Measurements from ENCODE around the gene MUC2. TPM values are rescaled to one million over a fixed set of nuclear protein-coding genes. Genes with fewer than 3 reads are reported as not detected.

The MUC2 gene
- total and polyA plus RNA-seq, 10 of the 15 experiments (the other 5 are each of a cell fraction or from before 2014, with no cell fraction given), result 0.23 TPM; not detected in 9

DNA sequence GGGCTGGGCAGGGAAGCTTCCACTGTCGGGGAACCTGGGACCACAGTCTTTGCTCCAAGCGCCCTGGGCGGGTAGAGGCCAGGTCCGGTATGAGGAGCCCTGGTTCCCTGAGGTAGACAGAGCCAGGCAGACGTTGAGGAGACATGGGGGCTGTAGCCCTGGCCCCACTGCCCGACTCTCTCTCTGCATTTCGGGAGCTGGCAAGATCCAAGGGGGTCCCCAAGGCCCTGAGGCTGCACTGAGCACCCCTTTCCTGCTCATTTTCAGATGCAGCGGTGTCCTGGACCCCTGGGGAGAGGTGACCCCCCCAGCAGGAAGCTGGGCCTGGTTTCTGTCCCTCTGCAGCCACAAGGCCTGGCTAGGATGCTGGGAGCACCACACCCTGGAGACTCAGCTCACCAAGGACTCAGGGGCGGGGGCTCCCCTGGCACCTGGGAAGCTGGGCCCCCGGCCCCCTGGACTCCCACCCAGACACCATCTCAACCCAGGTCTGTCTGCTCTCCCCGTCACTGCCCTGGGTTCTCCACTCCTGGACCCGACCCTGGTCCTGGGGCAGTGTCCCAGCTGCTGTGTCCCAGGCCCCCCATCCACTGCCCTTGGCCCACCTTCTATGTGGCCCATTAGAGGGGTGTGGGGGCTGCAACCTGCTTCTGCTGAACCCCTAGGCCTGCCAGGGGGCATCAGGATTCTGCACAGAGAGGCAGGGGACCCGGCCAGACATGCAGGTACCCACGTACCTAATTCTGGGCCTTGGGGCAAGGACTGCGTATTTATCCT lies 23.1 kb upstream of the MUC2 start:
- 28% methylated on average over 15 of the region's 15 CpGs for WGBS (ENCODE audit: insufficient coverage, insufficient replicate concordance, low lambda C conversion rate, missing lambda C conversion rate)
- Histone ChIP-seq H3K9ac (ENCODE audit: control insufficient read depth, insufficient read depth, low read length) (no peak overlapping the region), H4K20me1 (ENCODE audit: control insufficient read depth, insufficient read depth) (no peaks in the 10 kb centered on the region), H3K9me3 (replicated peaks; ENCODE audit: control insufficient read depth, insufficient read depth, low read length) (no peaks in the 10 kb centered on the region), H3K27ac (ENCODE audit: control insufficient read depth, insufficient read depth) (no peak overlapping the region), H3K79me2 (ENCODE audit: control insufficient read depth, insufficient read depth, low read length) (no peaks in the 10 kb centered on the region), H3K4me3 (no peak overlapping the region), H3K4me1 (ENCODE audit: control insufficient read depth, insufficient read depth, low read length) (no peaks in the 10 kb centered on the region), H3K27me3 (replicated peaks in 1 of 2; ENCODE audit: control insufficient read depth in 2 of 2, insufficient read depth in 2 of 2, low read length in 1 of 2) (no peaks in the 10 kb centered on the region), H3K4me2 (ENCODE audit: control insufficient read depth, insufficient read depth) (no peak overlapping the region), H2AFZ (ENCODE audit: control insufficient read depth, low read depth, low read length) (no peak overlapping the region; the same call in 1 of the 2 replicates), H3K36me3 (ENCODE audit: control insufficient read depth in 2 of 2, insufficient read depth in 2 of 2, low read length in 1 of 2) (no peaks in the 10 kb centered on the region)
- intact Hi-C loops (cut with micrococcal nuclease; ENCODE audit: unreplicated experiment) (loop anchor here (1.0 to 5.0 kb wide), 2 partner anchors 124 to 203 kb away; partner anchors contain the start of gene AP2A2), in situ Hi-C loops (cut with MboI) (loop anchor here (10.0 kb wide), 1 partner anchor 207 kb away; the partner anchor contains the start of genes POLR2L and TSPAN4)
- ATAC-seq (no peak), DNase-seq (ENCODE audit: low read depth, low spot score) (no peak), FAIRE-seq (no peak)
- no peak for TF ChIP-seq ATF7 (IDR thresholded peaks at IDR 0.05; ENCODE audit: low read depth)
- peak; percentile 0 for TF ChIP-seq RELA (IDR thresholded peaks at IDR 0.05; ENCODE audit: borderline replicate concordance, partially characterized antibody)
- CTCF ChIA-PET, result interaction anchor here (0.9 to 1.8 kb wide), 6 partner anchors 10 to 207 kb away, joined by 3 to 23 read pairs (median 4); no protein-coding TSS in a partner anchor
- no TSS peak for BruUV-seq (replicated peaks)
- SMC1A ChIA-PET (ENCODE audit: uncharacterized antibody, unreplicated experiment), result no interaction called here
- POLR2A ChIA-PET, result no interaction called here
- RAD21 ChIA-PET (ENCODE audit: unreplicated experiment), result interaction anchor here (0.9 kb wide), 1 partner anchor 203 kb away, joined by 3 read pairs; no protein-coding TSS in a partner anchor

- H3K27me3 ChIP-seq (replicated peaks in 1 of 2; ENCODE audit: control insufficient read depth in 2 of 2, insufficient read depth in 2 of 2, low read length in 1 of 2), result no peaks in the 10 kb centered on the region
- in situ Hi-C loops (cut with MboI) (loop anchor here (10.0 kb wide), 1 partner anchor 208 kb away; the partner anchor contains the start of genes POLR2L and TSPAN4), intact Hi-C loops (cut with micrococcal nuclease; ENCODE audit: unreplicated experiment) (loop anchor here (5.0 kb wide), 1 partner anchor 125 kb away; the partner anchor contains the start of gene AP2A2)
- H3K4me1 ChIP-seq (ENCODE audit: control insufficient read depth, insufficient read depth, low read length), result no peaks in the 10 kb centered on the region
- H3K9me3 ChIP-seq (replicated peaks; ENCODE audit: control insufficient read depth, insufficient read depth, low read length), result no peaks in the 10 kb centered on the region
- H4K20me1 ChIP-seq (ENCODE audit: control insufficient read depth, insufficient read depth), result no peaks in the 10 kb centered on the region
- WGBS (ENCODE audit: insufficient coverage, insufficient replicate concordance, low lambda C conversion rate, missing lambda C conversion rate), result 29% methylated on average over 23 of the region's 25 CpGs
- RAD21 ChIA-PET (ENCODE audit: unreplicated experiment), result no interaction called here
- H3K4me2 ChIP-seq (ENCODE audit: control insufficient read depth, insufficient read depth), result no peak overlapping the region
- no peaks in the 10 kb centered on the region for H3K36me3 ChIP-seq (ENCODE audit: control insufficient read depth in 2 of 2, insufficient read depth in 2 of 2, low read length in 1 of 2)
- H3K4me3 ChIP-seq, result no peak overlapping the region
- CTCF ChIA-PET, result interaction anchor here (0.9 to 1.8 kb wide), 5 partner anchors 9 to 207 kb away, joined by 3 to 23 read pairs (median 4); no protein-coding TSS in a partner anchor
- no peaks in the 10 kb centered on the region for H3K79me2 ChIP-seq (ENCODE audit: control insufficient read depth, insufficient read depth, low read length)
- no peak for DNase-seq (ENCODE audit: low read depth, low spot score)
- H2AFZ ChIP-seq (ENCODE audit: control insufficient read depth, low read depth, low read length), result no peak overlapping the region
- no peak overlapping the region for H3K9ac ChIP-seq (ENCODE audit: control insufficient read depth, insufficient read depth, low read length)
- ATAC-seq, result no peak
- POLR2A ChIA-PET, result no interaction called here
- SMC1A ChIA-PET (ENCODE audit: uncharacterized antibody, unreplicated experiment), result no interaction called here
- no peak overlapping the region for H3K27ac ChIP-seq (ENCODE audit: control insufficient read depth, insufficient read depth)
- FAIRE-seq, result no peak
- BruUV-seq (replicated peaks), result no TSS peak
- TF ChIP-seq TCF3 (IDR thresholded peaks at IDR 0.05; ENCODE audit: borderline replicate concordance, insufficient read depth, low read depth, low read length) (no peak), SUPT20H (IDR thresholded peaks at IDR 0.05; ENCODE audit: borderline replicate concordance, control insufficient read depth, low read depth, low read length) (no peak), NBN (IDR thresholded peaks at IDR 0.05) (no peak), JUND (IDR thresholded peaks at IDR 0.05; ENCODE audit: low read depth, low read length) (no peak), SPI1 (IDR thresholded peaks at IDR 0.05; ENCODE audit: borderline replicate concordance, insufficient read depth, low read depth, low read length) (no peak), BMI1 (IDR thresholded peaks at IDR 0.05; ENCODE audit: borderline replicate concordance) (no peak), NR2C2 (IDR thresholded peaks at IDR 0.05; ENCODE audit: borderline replicate concordance, control insufficient read depth, insufficient read length, low read depth) (no peak), ZNF622 (IDR thresholded peaks at IDR 0.05) (no peak)
These were observed 22.3 kb upstream of the MUC2 start for GRCh38 chr11:1052133-1053011.
